BJ (cell line): ENCODE results near the gene TAGLN3. TPM values are rescaled to one million over a fixed set of nuclear protein-coding genes. Genes with fewer than 3 reads are reported as not detected.

ENCODE experiments used
- CTCF ChIA-PET: fragments of 350-600 bp; formaldehyde crosslinking; extraction: SDS; loops from one replicate; lab custom pipeline; 2021; ENCODE audit warnings: antibody characterized with exemption, inconsistent platforms; lab: Yijun Ruan, JAX
- POLR2A ChIA-PET: fragments of 300-600 bp; sonication (Branson Sonifier 250); formaldehyde crosslinking; extraction: SDS; loops from one replicate; lab custom pipeline; 2021; ENCODE audit warnings: antibody characterized with exemption; lab: Charles Lee
- DNase-seq: peaks from one replicate; pipeline ENCODE4 v3.0.0-alpha.2; 2011; ENCODE audit warnings: low read depth
- H3K27me3 ChIP-seq: 2 replicates; pipeline ENCODE4 v1.6.0; 2011; ENCODE audit warnings: low read length; ENCODE audit not compliant: control insufficient read depth, insufficient read depth
- H3K36me3 ChIP-seq: 2 replicates; pipeline ENCODE4 v1.5.1; 2011; ENCODE audit warnings: low read length; ENCODE audit not compliant: control insufficient read depth, insufficient read depth
- H3K4me3 ChIP-seq: 2 replicates; pipeline ENCODE4 v1.5.1; 2011; ENCODE audit warnings: low read depth, mild to moderate bottlenecking, control low read depth, low read length
- CTCF ChIP-seq: IDR thresholded peaks from 2 replicates; pipeline ENCODE4 v1.5.1; 2011; ENCODE audit warnings: low read depth, mild to moderate bottlenecking, control low read depth, inconsistent platforms, low read length, moderate library complexity; ENCODE audit not compliant: insufficient read depth
- polyA plus RNA-seq: library from polyadenylated mRNA; depleted of rRNA; stranded (reverse); fragments of >200 nt; gene quantifications from 2 replicates; pipeline ENCODE4 v1.2.3, GENCODE V29; 2011

The TAGLN3 gene
- polyA plus RNA-seq, 1 experiment = not detected

DNA sequence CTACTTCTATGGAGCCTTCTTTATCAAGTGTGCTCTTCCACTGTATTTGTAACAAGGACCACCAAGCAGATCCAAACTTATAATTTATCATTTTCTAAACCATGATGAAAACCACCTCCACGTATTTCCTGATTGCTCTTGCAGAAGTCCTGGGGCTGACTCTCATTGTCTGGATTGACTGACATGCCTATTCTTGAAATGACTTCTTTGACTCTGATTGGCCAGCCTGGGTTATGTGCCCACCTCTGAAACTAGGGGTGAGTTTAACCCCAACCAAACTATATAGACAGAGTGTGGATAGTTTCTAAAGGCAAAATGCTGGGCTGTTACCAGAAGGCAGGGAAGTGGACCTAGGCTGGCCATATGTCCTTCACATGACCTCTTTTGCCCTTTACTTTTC, 48.5 kb downstream of the TAGLN3 start:
- no peak for DNase-seq
- no peaks in the 10 kb centered on the region for H3K27me3 ChIP-seq
- no peak for TF ChIP-seq CTCF
- ChIA-PET POLR2A (no interaction called here), CTCF (interaction anchor here (0.7 kb wide), 2 partner anchors 59 to 329 kb away, joined by 3 to 4 read pairs; no protein-coding TSS in a partner anchor)
- no peak overlapping the region for H3K4me3 ChIP-seq
- H3K36me3 ChIP-seq = no peaks in the 10 kb centered on the region

GRCh38 chr3:112048911-112049310, 50.2 kb downstream of the TAGLN3 start:
- H3K27me3 ChIP-seq = no peaks in the 10 kb centered on the region
- ChIA-PET POLR2A (no interaction called here), CTCF (no interaction called here)
- H3K4me3 ChIP-seq = no peak overlapping the region
- TF ChIP-seq CTCF = no peak
- no peak for DNase-seq
- no peaks in the 10 kb centered on the region for H3K36me3 ChIP-seq

DNA sequence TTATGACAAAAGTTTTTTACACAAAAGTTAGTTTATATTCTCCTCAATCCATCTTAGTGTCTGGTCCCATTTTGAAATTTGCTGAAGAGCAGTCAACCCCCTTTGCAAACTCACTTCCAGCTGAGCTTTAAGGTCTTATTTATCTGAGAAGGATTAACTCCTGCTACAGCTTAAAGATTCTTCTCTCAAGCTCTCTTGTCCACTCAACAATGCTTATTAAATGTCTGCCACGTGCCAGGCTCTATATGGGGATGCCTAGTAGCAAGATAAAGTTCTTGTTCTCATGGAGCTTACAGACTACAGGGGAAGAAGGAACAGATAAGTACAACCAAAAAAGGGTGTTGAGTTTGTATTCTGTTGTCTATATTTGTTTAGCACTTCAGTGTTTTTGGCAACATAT, 54.5 kb downstream of the TAGLN3 start:
- CTCF ChIA-PET = interaction anchor here (0.6 to 2.7 kb wide), 2 partner anchors 9 to 54 kb away, joined by 3 to 24 read pairs; no protein-coding TSS in a partner anchor

GRCh38 chr3:112056451-112056929, 57.8 kb downstream of the TAGLN3 start:
- Histone ChIP-seq H3K36me3 (no peaks in the 10 kb centered on the region), H3K4me3 (no peak overlapping the region), H3K27me3 (no peaks in the 10 kb centered on the region)
- no peak for DNase-seq
- POLR2A ChIA-PET = no interaction called here
- TF ChIP-seq CTCF = no peak
- CTCF ChIA-PET = no interaction called here

More for the DNA sequence above, 54.5 kb downstream of the TAGLN3 start:
- no peak for TF ChIP-seq CTCF
- Histone ChIP-seq H3K36me3 (no peaks in the 10 kb centered on the region), H3K27me3 (no peaks in the 10 kb centered on the region), H3K4me3 (no peak overlapping the region)
- no peak for DNase-seq
- POLR2A ChIA-PET = interaction anchor here (0.7 to 0.8 kb wide), 2 partner anchors 14 kb away, joined by 3 to 4 read pairs; no protein-coding TSS in a partner anchor

DNA sequence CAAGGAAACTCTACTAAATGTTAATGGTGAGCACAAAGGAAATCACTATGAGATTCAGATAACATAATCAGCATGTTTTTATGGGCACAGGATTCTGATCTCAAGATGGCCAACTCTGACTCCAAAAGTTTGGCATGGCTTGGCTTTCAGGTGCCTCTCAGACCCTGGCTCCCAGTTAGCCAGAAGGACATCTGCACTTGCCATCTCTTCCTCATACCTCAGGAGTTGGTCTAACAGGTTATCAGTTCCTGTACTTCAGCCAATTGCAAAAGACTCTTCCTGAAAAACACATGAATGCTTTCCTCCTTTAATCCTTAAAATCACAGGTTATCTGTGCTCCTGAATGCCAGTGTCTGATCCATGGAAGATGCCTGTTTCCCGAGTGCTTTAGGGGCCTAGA, 60.8 kb downstream of the TAGLN3 start:
- Histone ChIP-seq H3K4me3 (no peak overlapping the region), H3K27me3 (no peaks in the 10 kb centered on the region), H3K36me3 (no peaks in the 10 kb centered on the region)
- ChIA-PET POLR2A (no interaction called here), CTCF (no interaction called here)
- no peak for DNase-seq
- TF ChIP-seq CTCF = no peak
